Pulmonary artery endothelial cell (primary cell): Measurements from ENCODE around the gene CSMD2. TPM values are rescaled to one million over a fixed set of nuclear protein-coding genes. Genes with fewer than 3 reads are reported as not detected.
"Not testable (repeated sequence)": the region's sequence is repeated elsewhere in the genome, so short reads cannot be mapped to it uniquely, and the experiment has no call there.

Source experiments
- DNase-seq: peaks from one replicate; pipeline ENCODE4 v3.0.0-alpha.2; 2011; ENCODE audit warnings: low read depth, low spot score
- total RNA-seq: library from RNA; depleted of rRNA; stranded (reverse); fragments of >200 nt; gene quantifications from 2 replicates; pipeline ENCODE4 v1.2.3, GENCODE V29; 2014

CSMD2 gene
- under 0.01 TPM in 2 replicates for total RNA-seq

- DNase-seq: no peak
Measured at GRCh38 chr1:34164771-34165391, at the start of gene CSMD2. Gene CSMD2 (minus strand): TSS chr1:34165230. CDS start chr1:34165097, 133 bp downstream.

DNA sequence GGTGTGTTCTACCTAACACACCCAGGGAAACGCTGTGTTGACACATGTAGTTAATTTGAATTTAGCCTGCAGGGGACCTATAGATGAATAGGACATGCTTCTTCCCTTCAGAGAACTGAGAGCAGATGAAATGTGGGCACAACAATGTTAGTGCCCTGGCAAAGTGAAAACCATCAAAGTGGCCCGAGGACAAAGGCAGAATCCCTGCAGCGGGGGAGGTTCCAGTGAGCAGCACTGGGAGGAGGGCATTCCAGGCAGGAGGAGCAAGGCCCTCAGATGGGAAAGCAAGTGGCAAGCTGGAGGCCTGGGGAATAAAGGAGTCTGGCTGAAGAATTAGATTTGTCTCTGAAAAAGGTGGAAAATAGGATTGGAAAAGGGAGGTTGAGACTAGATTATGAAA lies 48.9 kb upstream of the CSMD2 start:
- DNase-seq: no peak

- DNase-seq: no peak
Measured at GRCh38 chr1:34212673-34213072, 47.6 kb upstream of the CSMD2 start.

DNA sequence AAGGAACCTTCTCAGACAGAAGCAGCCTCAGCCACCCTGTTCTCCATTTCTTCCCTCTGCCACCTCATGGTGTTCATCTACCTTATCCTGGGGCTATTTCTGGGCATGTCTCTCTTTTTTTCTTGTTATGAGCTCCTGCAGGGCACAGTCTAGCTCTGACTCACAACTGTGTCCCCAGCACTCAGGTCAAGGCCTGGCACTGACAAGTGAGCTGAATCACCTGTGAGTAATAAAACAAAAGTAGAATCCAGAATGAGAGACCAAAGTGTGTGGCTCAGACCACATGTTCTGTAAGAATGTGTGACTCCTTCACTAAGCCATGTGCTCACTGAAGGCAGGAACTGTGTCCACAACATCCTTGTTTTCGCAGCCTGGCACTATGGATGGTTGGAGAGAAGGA lies 34.9 kb upstream of the CSMD2 start:
- DNase-seq: no peak

DNA sequence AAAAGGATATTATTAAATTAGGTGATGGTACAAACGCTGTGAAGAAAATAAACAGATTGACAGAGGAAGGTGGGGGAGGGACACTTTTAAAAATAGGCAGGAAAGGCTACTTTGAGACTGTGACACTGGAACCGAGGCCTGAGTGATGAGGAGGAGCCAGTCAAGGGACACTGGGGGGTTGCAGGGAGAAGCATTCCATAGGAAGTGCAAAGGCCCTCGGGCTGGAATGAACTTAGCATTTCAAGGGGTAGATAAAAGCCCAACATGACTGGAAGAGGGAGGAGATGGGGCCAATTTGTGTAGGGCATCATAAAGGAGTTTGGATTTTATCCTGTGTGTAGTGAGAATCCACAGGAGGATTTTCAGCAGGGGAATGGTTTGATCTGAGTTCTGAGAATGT lies 27.6 kb upstream of the CSMD2 start:
- no peak for DNase-seq

- no peak for DNase-seq
Measured at GRCh38 chr1:34190692-34191091, 25.7 kb upstream of the CSMD2 start.

DNA sequence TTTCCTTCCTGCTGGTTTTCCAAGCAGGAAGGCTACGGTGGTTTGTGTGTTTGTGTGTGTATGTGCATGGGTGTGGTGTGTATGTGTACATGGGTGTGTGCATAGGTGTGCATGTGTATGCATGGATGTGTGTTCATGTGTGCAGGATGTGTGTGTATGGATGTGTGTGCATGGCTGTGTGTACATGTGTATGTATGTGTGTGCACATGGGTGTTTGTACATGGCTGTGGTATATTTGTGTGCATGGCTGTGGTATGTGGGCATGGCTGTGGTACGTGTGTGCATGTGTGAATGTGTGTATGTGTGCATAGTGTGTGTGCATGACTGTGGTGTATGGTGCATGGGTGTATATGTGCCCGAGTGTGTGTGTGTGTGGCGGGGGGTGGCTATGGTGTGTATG lies 24.0 kb upstream of the CSMD2 start:
- no peak for DNase-seq

GRCh38 chr1:34188418-34188817 lies 23.4 kb upstream of the CSMD2 start:
- no peak for DNase-seq

DNA sequence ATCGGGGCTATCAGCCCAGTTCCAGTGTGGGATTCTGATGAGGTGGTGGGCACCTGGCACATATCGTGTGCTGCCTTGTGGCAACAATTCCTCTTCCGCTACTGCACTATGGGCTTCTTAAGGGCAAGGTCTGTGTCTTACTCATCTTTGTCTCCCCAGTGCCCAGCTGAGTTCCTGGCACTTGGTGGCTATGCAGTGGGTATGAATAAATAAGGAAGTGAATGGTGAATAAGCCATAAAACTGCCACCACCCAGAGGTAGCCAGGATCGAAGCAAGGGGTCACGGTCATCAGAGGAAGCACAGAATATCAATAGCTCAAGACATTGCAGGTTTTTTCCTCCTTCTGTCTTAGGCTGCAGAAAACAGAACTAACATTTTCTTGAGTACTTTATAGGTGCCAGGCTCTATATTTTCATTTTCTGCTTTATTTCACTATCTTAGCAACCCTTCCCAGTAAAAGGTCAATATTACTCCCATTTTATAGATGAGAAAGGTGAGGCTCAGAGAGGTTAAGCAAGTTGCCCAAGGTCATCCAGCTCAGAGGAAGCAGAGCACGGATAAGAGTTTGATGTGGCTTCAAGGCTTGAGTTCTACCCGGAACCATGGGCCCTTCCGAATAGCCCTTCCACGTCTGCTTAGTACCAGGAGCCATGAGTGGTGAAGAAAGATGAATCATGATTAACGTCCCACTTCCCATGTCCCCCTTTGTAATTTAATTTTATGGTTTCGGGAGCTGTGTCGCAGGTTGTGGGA lies 21.9 kb upstream of the CSMD2 start:
- DNase-seq: no peak

- not testable (repeated sequence) for DNase-seq
Measured at GRCh38 chr1:34183381-34183780, 18.4 kb upstream of the CSMD2 start.

DNA sequence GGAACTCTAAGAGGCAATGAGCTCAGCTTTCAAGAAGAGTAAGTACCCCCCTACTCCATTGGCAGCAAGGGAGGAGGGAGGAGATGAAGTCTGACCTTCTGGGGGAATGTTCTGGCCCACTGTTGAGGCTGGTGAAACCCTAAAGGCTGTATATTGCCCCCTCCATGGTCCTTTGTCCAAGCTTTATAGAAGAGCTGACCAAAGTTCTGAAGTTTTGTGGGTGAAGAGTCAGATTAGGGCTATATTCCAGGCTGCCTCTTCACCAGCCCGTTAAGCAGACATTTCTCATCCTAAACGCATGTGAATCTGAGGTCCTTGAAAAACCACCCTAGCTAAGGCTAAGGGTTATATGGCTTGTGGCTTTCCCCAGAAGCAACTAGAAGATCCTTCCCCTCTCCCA lies 13.0 kb upstream of the CSMD2 start:
- no peak for DNase-seq

- no peak for DNase-seq
Measured at GRCh38 chr1:34176830-34177603, 12.0 kb upstream of the CSMD2 start, which contains the start of gene C1orf94. Gene C1orf94 (plus strand): TSS chr1:34176907. CDS start chr1:34177790, 883 bp downstream.

- no peak for DNase-seq
Measured at GRCh38 chr1:34175744-34176143, 10.7 kb upstream of the CSMD2 start.

DNA sequence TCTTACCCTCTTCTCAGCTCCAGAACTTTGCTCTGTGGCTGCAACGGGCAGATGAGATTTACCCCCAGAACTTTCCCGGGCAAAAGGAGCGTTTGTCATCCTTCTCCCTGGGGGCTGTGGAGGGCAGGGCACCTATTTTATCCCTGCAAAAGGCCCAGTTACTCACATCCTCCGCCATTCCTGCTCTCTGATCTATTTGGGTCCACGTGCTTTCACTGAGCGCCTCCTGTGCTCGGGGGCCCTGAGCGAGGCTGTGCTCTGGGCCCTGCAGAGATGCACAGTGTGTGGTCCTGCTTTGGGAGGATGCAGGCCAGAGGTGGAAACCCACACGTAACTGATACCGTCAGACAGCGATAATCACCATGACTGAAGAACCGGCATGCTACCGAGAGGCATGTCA lies 2.4 kb upstream of the CSMD2 start:
- DNase-seq: no peak

DNA sequence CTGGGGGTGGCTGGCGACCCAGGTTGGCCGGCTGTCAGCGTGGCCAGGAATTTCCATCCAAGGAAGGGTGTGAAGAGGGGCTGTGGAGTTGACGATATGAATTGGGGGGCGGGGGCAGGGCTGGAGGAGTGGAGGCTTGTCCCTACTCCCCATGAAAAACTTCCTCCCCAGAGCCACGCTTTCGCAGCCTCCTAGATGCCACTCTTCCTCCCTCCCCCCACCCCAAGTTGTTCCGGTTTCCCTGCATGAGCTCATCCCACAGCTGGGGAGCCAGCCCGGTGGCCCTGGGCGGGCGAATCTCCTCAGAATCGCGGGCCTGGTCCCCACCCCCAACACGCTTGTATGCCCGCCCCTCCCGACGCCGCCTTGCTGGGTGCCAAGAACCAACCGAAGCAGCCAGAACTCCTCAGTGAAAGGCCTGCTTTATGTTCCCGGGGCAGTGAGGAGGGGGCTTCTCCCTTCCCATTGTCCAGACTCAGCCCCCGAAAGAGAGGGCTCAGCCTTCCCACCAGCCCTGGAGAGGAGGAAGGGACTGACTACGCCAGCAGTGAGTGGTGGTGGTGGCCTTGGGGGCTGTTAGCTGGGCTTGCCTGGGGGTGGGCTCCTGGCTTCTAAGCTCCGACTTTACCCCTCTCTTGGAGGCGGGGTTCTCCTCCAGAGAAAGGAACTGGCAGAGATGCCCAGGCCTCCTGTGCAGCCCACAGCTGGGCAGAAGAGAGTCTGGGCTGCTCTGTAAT lies 1.8 kb upstream of the CSMD2 start:
- DNase-seq: no peak

DNA sequence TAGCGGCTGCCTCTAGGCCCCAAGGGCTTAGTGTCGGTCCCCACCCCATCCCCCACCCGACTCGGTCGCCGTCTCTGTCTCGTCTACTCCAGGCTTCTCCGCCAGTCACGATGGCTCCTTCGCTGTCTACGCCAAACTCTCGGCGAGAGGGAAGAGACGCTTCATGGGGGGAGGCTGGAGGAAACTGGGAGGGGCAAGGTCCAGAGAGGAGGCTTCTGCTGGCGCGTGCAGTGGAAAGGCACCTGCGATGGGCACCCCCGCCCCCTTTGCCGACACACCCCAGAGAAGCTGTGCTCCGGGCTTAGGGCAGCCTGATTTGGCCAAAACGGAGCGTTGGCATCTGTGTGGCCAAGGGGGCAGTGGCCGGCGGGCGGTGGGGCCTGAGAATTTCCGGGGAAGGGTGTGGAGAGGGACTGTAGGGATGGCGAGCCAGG lies 1.2 kb upstream of the CSMD2 start:
- DNase-seq: no peak

DNA sequence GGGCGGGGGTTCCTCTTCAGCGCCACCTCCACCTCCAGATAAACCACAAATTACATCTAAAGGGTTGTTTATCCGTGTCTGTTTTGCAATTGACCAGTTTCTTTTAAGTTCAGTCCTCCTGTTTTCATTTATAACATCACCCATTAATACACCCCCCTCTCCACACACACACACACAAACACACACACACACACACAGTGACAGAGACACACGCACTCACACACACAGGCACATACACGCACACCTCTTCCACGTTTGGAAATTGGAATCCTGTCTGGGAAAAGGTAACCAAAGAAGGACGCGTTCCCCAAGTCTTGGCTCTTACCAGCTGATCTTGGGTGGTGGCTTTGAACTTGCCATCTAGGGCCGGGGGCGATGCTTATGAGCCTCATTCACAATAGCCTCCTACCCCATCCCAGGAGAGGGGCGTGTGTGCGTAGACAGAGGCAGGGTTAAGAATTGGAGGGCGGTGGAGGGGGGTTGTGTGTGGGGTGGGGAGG lies 442 bp upstream of the CSMD2 start:
- no peak for DNase-seq

GRCh38 chr1:34163792-34164731 lies 968 bp downstream of the CSMD2 start:
- no peak for DNase-seq

DNA sequence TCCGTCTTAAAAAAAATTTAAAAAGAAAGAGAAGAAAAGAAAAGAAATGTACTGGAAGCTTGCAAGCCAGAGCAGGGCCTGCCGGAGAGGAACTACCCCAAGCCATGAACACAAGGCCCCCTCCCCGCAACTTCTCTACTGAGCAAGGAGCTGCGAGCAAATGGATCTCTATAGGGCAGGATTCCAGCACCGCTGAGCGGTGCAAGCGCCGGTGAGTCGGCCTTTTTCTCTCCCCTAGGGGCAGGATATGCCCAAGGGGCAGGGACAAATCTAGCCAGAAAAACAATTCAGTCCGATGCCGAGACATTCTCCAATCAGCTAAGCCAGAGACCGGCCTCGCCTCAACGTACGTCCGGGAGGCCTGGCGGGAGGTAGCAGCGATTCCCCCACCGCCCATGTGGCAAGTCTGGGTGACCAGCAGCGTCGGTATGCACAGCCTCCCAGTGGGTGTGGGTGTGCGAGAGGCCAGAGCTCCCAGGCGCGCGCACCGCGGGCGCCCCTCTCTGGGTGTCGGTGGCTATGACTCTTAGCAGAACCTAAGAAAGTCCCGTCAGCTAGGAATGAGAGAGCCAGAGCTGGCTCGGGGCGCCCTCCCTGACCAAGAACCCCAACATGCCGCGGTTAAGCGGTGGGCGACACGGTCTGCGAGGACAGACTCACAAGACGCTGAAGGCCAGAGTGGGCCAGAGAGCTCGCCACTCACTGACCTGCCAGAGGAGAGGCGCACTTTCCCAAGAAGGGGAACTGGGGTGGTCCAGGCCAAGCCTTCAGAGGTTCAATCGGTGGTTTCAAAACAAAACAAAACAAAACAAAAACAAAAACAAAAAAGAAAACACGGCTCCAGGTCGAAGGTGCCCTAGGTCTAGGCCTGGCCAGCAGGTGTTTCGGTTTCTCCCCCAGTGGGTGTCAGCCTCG lies 1.9 kb downstream of the CSMD2 start:
- no peak for DNase-seq
